Ishikawa (cell line): ENCODE results near the gene ANGPT4.

Source experiments
- CEBPB ChIP-seq: IDR thresholded peaks from 2 replicates; pipeline ENCODE4 v1.6.1; 2012
- CREB1 ChIP-seq: IDR thresholded peaks from 2 replicates; pipeline ENCODE4 v1.6.1; 2012; ENCODE audit warnings: low read depth
- EGR1 ChIP-seq: IDR thresholded peaks from 2 replicates; pipeline ENCODE4 v1.6.1; 2012
- EP300 ChIP-seq: IDR thresholded peaks from 2 replicates; pipeline ENCODE4 v1.6.1; 2012; ENCODE audit warnings: borderline replicate concordance
- FOXM1 ChIP-seq: IDR thresholded peaks from 2 replicates; pipeline ENCODE4 v1.6.1; 2012; ENCODE audit warnings: low read depth, borderline replicate concordance
- NFIC ChIP-seq: IDR thresholded peaks from 2 replicates; pipeline ENCODE4 v1.6.1; 2012
- RAD21 ChIP-seq: IDR thresholded peaks from 2 replicates; pipeline ENCODE4 v1.6.1; 2012; ENCODE audit warnings: low read depth
- TAF1 ChIP-seq: IDR thresholded peaks from 2 replicates; pipeline ENCODE4 v1.6.1; 2012; ENCODE audit warnings: low read depth, mild to moderate bottlenecking
- TEAD4 ChIP-seq: IDR thresholded peaks from 2 replicates; pipeline ENCODE4 v1.6.1; 2012
- YY1 ChIP-seq: IDR thresholded peaks from 2 replicates; pipeline ENCODE4 v1.6.1; 2012; ENCODE audit warnings: low read depth
- TF ChIP-seq, protein P1 (sequence below): IDR thresholded peaks from 2 replicates; pipeline ENCODE4 v1.6.1; 2012
- TF ChIP-seq, protein P2 (sequence below): IDR thresholded peaks from 2 replicates; pipeline ENCODE4 v1.6.1; 2012; ENCODE audit warnings: low read depth, mild to moderate bottlenecking
- TF ChIP-seq, protein P3 (sequence below): IDR thresholded peaks from 2 replicates; pipeline ENCODE4 v1.6.1; 2012

DNA sequence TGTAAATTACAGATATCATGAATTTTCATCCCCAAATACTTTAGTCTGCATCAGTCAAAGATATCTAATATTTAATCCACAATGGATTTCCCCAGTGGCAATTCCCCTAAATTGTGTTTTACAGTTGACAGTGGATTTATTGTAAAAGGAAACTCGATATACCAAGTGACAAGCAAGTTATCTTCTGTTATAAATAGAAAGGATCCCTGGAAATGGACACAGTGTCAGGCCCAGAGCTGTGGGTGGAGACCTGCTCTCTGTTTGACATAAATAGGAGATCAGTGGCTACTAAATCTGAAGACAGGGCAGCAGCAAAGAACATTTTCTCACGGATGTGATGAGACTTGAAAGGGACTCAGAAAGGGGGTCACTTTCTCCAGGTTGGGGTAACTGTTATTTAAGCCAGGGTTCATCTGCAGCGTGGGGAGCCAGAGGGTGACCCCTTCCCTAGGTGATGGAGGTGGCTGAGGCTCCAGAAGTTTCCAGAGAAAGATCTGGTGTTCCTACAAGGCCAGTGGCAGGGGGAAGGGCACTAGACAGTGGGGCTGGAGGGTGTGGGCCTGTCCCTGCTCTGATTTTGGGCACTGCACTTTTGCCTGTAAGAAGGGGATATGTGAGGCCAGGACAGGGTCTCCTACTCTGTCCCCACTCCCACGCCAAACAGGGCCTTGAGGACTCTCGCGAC lies 94.9 kb downstream of the ANGPT4 start:
- TF ChIP-seq FOXM1: no peak
- TF ChIP-seq, protein P1, sequence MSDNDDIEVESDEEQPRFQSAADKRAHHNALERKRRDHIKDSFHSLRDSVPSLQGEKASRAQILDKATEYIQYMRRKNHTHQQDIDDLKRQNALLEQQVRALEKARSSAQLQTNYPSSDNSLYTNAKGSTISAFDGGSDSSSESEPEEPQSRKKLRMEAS: no peak
- TF ChIP-seq EP300: no peak
- no peak for TF ChIP-seq TAF1
- TF ChIP-seq CEBPB: no peak
- no peak for TF ChIP-seq RAD21
- TF ChIP-seq NFIC: no peak
- TF ChIP-seq, protein P2, sequence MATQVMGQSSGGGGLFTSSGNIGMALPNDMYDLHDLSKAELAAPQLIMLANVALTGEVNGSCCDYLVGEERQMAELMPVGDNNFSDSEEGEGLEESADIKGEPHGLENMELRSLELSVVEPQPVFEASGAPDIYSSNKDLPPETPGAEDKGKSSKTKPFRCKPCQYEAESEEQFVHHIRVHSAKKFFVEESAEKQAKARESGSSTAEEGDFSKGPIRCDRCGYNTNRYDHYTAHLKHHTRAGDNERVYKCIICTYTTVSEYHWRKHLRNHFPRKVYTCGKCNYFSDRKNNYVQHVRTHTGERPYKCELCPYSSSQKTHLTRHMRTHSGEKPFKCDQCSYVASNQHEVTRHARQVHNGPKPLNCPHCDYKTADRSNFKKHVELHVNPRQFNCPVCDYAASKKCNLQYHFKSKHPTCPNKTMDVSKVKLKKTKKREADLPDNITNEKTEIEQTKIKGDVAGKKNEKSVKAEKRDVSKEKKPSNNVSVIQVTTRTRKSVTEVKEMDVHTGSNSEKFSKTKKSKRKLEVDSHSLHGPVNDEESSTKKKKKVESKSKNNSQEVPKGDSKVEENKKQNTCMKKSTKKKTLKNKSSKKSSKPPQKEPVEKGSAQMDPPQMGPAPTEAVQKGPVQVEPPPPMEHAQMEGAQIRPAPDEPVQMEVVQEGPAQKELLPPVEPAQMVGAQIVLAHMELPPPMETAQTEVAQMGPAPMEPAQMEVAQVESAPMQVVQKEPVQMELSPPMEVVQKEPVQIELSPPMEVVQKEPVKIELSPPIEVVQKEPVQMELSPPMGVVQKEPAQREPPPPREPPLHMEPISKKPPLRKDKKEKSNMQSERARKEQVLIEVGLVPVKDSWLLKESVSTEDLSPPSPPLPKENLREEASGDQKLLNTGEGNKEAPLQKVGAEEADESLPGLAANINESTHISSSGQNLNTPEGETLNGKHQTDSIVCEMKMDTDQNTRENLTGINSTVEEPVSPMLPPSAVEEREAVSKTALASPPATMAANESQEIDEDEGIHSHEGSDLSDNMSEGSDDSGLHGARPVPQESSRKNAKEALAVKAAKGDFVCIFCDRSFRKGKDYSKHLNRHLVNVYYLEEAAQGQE: no peak
- no peak for TF ChIP-seq EGR1
- TF ChIP-seq TEAD4: no peak
- TF ChIP-seq YY1: no peak
- no peak for TF ChIP-seq CREB1
- TF ChIP-seq, protein P3, sequence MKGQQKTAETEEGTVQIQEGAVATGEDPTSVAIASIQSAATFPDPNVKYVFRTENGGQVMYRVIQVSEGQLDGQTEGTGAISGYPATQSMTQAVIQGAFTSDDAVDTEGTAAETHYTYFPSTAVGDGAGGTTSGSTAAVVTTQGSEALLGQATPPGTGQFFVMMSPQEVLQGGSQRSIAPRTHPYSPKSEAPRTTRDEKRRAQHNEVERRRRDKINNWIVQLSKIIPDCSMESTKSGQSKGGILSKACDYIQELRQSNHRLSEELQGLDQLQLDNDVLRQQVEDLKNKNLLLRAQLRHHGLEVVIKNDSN: no peak
